Measurements from ENCODE around the gene TNXB. TPM values are rescaled to one million over a fixed set of nuclear protein-coding genes. Genes with fewer than 3 reads are reported as not detected.

The TNXB gene
- total RNA-seq: 1 to 10 TPM; 3.1 to 5.5 TPM

GRCh38 chr6:32109114-32109764 is at the start of gene TNXB:
TNXB (minus strand) TSS chr6:32109338; CDS start chr6:32098198, 11,140 bp downstream.
- no peaks in the 10 kb centered on the region for H3K9me3 Mint-ChIP-seq (ENCODE audit: low read depth)
- CTCF ChIA-PET: interaction anchor here (1.4 kb wide), 1 partner anchor 9 kb away, joined by 3 read pairs; no protein-coding TSS in a partner anchor
- no peak within 1 kb of the TSS for H3K27ac Mint-ChIP-seq
- H3K27me3 Mint-ChIP-seq: peaks cover 25% of the 10 kb centered on the region
- H3K36me3 Mint-ChIP-seq: no peaks in the 10 kb centered on the region
- H3K4me1 Mint-ChIP-seq: no peaks in the 10 kb centered on the region
- ATAC-seq (peak; percentile 31), DNase-seq (no peak)
- no peak within 1 kb of the TSS for H3K4me3 Mint-ChIP-seq

GRCh38 chr6:32158052-32158451 is 48.9 kb upstream of the TNXB start:
- ATAC-seq (no peak), DNase-seq (no peak)
- Mint-ChIP-seq H3K4me1 (peaks cover 18% of the 10 kb centered on the region), H3K36me3 (peaks cover 9% of the 10 kb centered on the region), H3K4me3 (no peak overlapping the region), H3K27me3 (peaks cover 2% of the 10 kb centered on the region), H3K9me3 (ENCODE audit: low read depth) (no peaks in the 10 kb centered on the region), H3K27ac (no peak overlapping the region)
- CTCF ChIA-PET: interaction anchor here (1.1 kb wide), 1 partner anchor 39 kb away, joined by 4 read pairs; no protein-coding TSS in a partner anchor

- H3K9me3 Mint-ChIP-seq (ENCODE audit: low read depth): no peaks in the 10 kb centered on the region
- H3K4me1 Mint-ChIP-seq: peaks cover 20% of the 10 kb centered on the region
- no peak overlapping the region for H3K27ac Mint-ChIP-seq
- DNase-seq (no peak), ATAC-seq (no peak)
- H3K36me3 Mint-ChIP-seq: peaks cover 9% of the 10 kb centered on the region
- peaks cover 13% of the 10 kb centered on the region for H3K27me3 Mint-ChIP-seq
- no peak overlapping the region for H3K4me3 Mint-ChIP-seq
- CTCF ChIA-PET: no interaction called here
Measured at GRCh38 chr6:32156891-32157290, 47.8 kb upstream of the TNXB start.

GRCh38 chr6:32154514-32155161 is 45.5 kb upstream of the TNXB start:
- Mint-ChIP-seq H3K27ac (peak overlapping the region; percentile 83), H3K9me3 (ENCODE audit: low read depth) (no peaks in the 10 kb centered on the region), H3K4me1 (peaks cover 23% of the 10 kb centered on the region), H3K36me3 (peaks cover 9% of the 10 kb centered on the region), H3K27me3 (peaks cover 28% of the 10 kb centered on the region), H3K4me3 (peak overlapping the region; percentile 86)
- ATAC-seq (peak; percentile 84), DNase-seq (peak; percentile 84)
- CTCF ChIA-PET: interaction anchor here (0.9 to 1.3 kb wide), 8 partner anchors 10 to 107 kb away, joined by 3 to 10 read pairs (median 7); partner anchors contain the start of genes ATF6B, EGFL8 and FKBPL

GRCh38 chr6:32153564-32154513 is 44.7 kb upstream of the TNXB start, which contains the start of gene PPT2:
PPT2 (plus strand) TSS chr6:32154141; CDS start chr6:32154595, 454 bp downstream.
- Mint-ChIP-seq H3K4me1 (peaks cover 26% of the 10 kb centered on the region), H3K36me3 (peaks cover 9% of the 10 kb centered on the region)
- CTCF ChIA-PET: interaction anchor here (0.9 to 1.3 kb wide), 7 partner anchors 10 to 106 kb away, joined by 3 to 10 read pairs (median 7); partner anchors contain the start of genes ATF6B, EGFL8 and FKBPL

GRCh38 chr6:32152769-32153563 is 43.8 kb upstream of the TNXB start:
- H3K9me3 Mint-ChIP-seq (ENCODE audit: low read depth): no peaks in the 10 kb centered on the region
- H3K4me3 Mint-ChIP-seq: peak overlapping the region; percentile 86
- H3K27me3 Mint-ChIP-seq: peaks cover 42% of the 10 kb centered on the region
- no peak overlapping the region for H3K27ac Mint-ChIP-seq
- DNase-seq (no peak), ATAC-seq (no peak)
- CTCF ChIA-PET: interaction anchor here (1.1 to 1.6 kb wide), 3 partner anchors 21 to 42 kb away, joined by 3 to 5 read pairs (median 3); no protein-coding TSS in a partner anchor
- peaks cover 29% of the 10 kb centered on the region for H3K4me1 Mint-ChIP-seq
- peaks cover 8% of the 10 kb centered on the region for H3K36me3 Mint-ChIP-seq

More at GRCh38 chr6:32153564-32154513, 44.7 kb upstream of the TNXB start, which contains the start of gene PPT2:
- Mint-ChIP-seq H3K27ac (peak within 1 kb of the TSS; percentile 83), H3K27me3 (peaks cover 33% of the 10 kb centered on the region), H3K4me3 (peak within 1 kb of the TSS; percentile 86), H3K9me3 (ENCODE audit: low read depth) (no peaks in the 10 kb centered on the region)
- ATAC-seq (peak; percentile 67), DNase-seq (peak; percentile 89)

GRCh38 chr6:32151863-32152768 is 43.0 kb upstream of the TNXB start, which contains the start of gene PRRT1:
PRRT1 (minus strand) TSS chr6:32151939; CDS start chr6:32151827, 112 bp downstream.
- Mint-ChIP-seq H3K4me3 (no peak within 1 kb of the TSS), H3K9me3 (ENCODE audit: low read depth) (no peaks in the 10 kb centered on the region), H3K27ac (no peak within 1 kb of the TSS), H3K36me3 (peaks cover 1% of the 10 kb centered on the region), H3K27me3 (peaks cover 50% of the 10 kb centered on the region), H3K4me1 (peaks cover 32% of the 10 kb centered on the region)
- CTCF ChIA-PET: interaction anchor here (1.1 to 1.6 kb wide), 4 partner anchors 21 to 43 kb away, joined by 3 to 5 read pairs (median 3); no protein-coding TSS in a partner anchor
- DNase-seq (no peak), ATAC-seq (no peak)

- no peaks in the 10 kb centered on the region for H3K9me3 Mint-ChIP-seq (ENCODE audit: low read depth)
- DNase-seq: no peak
- H3K27me3 Mint-ChIP-seq: peaks cover 57% of the 10 kb centered on the region
- CTCF ChIA-PET: interaction anchor here (1.4 to 1.6 kb wide), 3 partner anchors 21 to 44 kb away, joined by 3 to 5 read pairs (median 3); no protein-coding TSS in a partner anchor
- no peak overlapping the region for H3K27ac Mint-ChIP-seq
- H3K4me3 Mint-ChIP-seq: no peak overlapping the region
- peaks cover 32% of the 10 kb centered on the region for H3K4me1 Mint-ChIP-seq
- peaks cover 1% of the 10 kb centered on the region for H3K36me3 Mint-ChIP-seq
- ATAC-seq: no peak
Measured at GRCh38 chr6:32151181-32151862, 42.2 kb upstream of the TNXB start.

GRCh38 chr6:32149932-32150870 is 41.1 kb upstream of the TNXB start:
- Mint-ChIP-seq H3K4me3 (no peak overlapping the region), H3K4me1 (peaks cover 25% of the 10 kb centered on the region), H3K27me3 (peaks cover 63% of the 10 kb centered on the region), H3K36me3 (no peaks in the 10 kb centered on the region), H3K9me3 (ENCODE audit: low read depth) (no peaks in the 10 kb centered on the region), H3K27ac (no peak overlapping the region)
- CTCF ChIA-PET: interaction anchor here (1.4 kb wide), 1 partner anchor 27 kb away, joined by 3 read pairs; no protein-coding TSS in a partner anchor
- no peak for ATAC-seq
- DNase-seq: no peak

- H3K4me3 Mint-ChIP-seq: peak overlapping the region; percentile 61
- peaks cover 63% of the 10 kb centered on the region for H3K27me3 Mint-ChIP-seq
- CTCF ChIA-PET: interaction anchor here (0.8 kb wide), 1 partner anchor 21 kb away, joined by 3 read pairs; the partner anchor contains the start of gene ATF6B
- ATAC-seq: peak; percentile 5
- H3K36me3 Mint-ChIP-seq: no peaks in the 10 kb centered on the region
- peak overlapping the region; percentile 53 for H3K27ac Mint-ChIP-seq
- no peak for DNase-seq
- no peaks in the 10 kb centered on the region for H3K9me3 Mint-ChIP-seq (ENCODE audit: low read depth)
- H3K4me1 Mint-ChIP-seq: peaks cover 19% of the 10 kb centered on the region
Measured at GRCh38 chr6:32149092-32149755, 40.1 kb upstream of the TNXB start.
